GM18868 (cell line): ENCODE results near the gene PLK5.

Experiments used
- ATAC-seq: cut with Tn5 transposase; IDR thresholded peaks from one replicate; pipeline ENCODE4 v1.9.1; 2021; ENCODE audit warnings: mild to moderate bottlenecking, moderate library complexity; ENCODE audit not compliant: unreplicated experiment

PLK5 gene

DNA sequence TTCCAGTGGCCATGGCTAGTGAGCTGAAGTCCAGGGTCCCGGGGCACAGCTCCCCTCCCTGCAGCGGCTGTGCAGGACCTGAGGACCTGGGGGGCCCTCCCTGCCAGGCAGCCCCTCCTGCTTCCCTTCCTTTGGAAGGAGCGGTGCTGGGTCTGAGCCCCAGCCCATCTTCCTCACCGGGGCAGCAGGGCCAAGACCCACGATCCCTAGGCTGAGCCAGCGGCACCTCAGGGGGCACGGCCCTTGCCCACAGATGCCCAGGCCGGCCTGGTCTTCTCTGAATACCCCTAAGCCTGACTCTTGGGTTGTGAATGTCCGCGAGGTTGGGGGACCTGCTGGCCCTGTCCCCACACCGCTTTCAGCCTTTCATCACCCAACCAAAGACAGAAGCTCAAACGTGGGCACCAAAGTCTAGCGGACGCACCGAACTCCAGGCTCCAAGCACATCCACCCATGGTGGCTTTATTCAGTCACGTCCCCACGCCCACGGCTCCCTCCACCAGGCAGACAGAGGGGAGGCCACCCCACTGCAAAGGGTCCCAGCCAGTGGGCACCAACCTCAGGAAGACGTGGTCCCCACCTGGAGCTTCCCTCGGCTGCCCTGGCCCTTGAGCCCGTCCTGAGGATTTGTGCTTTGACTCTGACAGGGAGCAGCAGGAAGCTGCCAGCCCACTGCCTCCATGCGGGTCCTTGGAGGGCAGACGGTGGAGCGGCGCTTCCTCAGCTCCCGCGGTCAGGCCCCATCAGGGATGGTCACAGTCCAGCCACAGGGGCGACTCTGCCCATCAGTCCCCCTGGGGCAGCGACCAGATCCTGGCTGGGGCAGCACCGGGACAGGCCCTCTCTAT lies 52.6 kb downstream of the PLK5 start:
- no peak for ATAC-seq

DNA sequence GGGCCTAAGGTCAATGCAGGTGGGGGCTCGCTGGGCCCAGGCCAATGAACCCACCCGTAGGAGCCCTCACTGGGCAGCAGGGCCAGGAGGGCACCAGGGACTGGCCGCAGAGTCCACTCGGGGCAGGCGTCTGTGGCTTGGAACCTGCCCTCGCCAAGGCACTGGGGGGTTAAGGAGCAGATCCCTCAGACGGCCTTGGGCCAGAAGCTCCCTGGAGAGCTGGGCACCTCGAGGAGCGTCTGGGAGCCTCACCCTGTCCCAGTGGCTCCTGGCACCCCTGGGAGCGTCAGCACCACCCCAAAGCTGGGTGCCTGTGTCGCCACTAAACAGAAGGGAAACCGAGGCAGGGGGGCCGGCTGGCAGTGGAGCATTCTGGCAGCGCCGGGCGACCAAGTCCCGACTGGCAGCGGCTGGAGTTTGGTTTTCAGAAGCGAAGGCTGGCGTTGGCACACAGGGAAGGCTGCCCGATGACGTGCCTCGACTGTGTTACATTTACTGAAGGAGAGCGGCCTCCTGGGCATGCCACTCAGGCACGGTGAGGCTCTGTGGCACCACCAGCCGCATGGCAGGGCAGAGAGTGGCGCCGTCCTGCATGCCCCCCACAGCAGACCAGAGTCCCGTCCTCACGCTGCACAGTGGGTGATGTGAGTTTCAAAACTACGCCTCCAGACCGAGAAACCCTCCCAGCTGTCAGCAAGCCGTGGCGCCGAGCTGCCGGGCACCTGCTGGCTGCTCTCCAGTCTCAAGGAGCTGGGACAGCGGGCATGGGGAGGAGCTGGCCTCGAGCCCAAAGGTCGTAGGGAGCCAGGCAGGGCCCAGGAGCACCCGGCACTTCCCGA lies 53.4 kb downstream of the PLK5 start:
- ATAC-seq: no peak

DNA sequence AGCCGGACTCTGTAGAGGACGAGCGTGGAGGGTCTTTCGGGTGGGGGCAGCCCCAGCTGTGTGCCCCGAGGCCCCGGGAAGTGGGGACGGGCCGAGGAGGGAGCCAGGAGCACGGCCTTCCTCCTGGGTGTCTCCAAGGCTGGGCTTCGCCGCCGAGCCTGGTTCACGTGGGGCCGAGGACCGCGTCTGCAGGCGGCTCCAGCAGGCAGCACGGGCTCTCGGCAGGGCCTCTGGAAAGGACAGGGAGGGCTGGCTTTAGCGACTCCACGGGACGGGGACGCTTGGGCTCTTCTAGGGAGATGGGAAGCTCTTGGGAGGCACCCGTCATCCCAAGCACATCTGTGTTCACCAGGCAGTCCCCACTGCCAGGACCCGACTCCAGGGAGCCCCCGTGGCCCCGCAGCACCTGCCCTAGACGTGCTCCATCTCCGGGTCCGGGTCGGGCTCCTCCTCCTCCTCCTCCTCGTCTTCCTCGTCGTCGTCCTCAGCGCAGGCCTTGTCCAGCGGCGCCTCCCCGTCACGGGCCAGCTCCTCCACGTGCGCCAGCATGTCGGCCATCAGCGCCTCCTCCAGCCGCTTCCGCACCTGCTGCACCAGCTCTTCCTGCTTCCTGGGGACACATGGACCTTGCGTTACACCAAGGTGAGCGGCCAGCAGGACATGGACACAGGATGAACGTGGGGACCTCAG lies 54.2 kb downstream of the PLK5 start:
- ATAC-seq: no peak

DNA sequence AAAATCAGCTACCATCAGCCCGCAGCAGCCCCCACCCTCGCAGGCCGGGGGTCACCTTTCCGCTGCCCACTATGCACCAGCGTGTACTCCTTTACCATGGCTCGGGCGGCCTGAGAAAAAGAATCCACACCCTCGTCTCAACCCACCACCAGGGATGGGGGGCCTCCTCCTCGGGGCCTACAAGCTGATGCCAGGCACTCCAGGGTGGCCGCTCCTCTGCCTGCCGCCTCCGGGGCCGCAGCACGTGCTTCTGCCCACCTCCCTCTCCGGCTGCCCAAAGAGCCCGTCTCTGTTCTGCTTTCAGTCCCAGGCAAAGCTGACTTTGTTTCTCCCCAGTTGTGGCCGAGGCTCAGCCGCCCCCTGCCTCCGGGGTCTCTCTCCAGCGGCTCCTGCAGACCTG lies 55.3 kb downstream of the PLK5 start:
- no peak for ATAC-seq

DNA sequence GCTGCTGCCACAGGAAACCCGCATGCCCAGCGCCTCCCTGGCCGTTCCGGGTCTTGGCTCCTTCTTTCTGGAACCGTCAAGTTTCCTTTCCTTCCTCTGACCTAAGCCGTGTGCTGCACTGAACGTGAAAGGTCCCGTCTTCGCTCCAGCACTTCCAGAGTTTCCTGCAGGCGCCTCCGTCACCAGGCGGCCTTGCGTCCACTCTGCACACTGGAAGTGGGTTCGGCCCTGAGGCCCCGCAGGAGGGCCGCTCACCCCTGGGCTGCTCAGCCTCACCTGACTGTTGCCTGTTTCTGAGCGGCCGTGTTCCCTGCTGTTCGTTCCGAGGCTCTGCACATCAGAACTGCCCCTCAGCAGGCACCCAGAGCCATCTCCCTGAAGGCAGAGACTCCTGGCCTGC lies 56.5 kb downstream of the PLK5 start:
- ATAC-seq: no peak

DNA sequence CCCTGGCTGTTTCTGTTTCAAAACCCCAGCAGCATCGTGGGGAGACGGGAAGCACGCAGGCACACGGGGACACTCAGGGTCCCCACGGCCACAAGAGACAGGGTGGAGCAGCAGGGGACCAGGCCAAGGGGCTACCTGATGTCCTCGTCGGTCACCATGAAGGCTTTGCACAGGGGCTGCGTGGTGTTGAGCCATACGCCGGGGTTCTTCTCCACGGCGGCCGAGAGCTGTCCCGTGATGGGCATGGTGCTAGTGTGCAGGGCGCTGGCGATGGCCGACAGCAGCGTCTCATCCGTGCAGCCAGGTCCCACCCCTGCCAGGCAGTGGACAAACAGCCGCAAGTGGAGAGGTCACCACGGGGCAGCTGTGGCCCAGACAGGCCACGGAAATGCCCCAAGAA lies 57.1 kb downstream of the PLK5 start:
- no peak for ATAC-seq

DNA sequence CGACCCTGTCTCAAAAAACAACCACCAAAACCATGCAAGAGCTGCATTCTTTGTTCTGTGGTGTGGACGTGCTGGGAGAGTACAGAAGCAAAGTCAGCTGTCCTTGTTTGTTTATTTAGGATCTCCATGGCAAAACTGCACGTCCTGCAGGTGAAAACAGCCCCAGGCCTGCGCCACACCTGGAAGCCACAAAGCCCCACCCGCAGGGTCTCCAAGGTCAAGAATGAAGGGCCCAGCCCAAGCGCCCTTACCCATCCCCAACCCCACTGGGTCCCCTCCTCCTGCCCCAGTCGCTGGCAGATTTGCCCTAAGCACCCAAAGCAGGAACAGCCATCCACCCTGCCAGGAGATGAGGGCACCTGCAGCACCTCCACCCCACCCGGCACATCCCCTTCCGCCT lies 58.3 kb downstream of the PLK5 start:
- ATAC-seq: no peak

DNA sequence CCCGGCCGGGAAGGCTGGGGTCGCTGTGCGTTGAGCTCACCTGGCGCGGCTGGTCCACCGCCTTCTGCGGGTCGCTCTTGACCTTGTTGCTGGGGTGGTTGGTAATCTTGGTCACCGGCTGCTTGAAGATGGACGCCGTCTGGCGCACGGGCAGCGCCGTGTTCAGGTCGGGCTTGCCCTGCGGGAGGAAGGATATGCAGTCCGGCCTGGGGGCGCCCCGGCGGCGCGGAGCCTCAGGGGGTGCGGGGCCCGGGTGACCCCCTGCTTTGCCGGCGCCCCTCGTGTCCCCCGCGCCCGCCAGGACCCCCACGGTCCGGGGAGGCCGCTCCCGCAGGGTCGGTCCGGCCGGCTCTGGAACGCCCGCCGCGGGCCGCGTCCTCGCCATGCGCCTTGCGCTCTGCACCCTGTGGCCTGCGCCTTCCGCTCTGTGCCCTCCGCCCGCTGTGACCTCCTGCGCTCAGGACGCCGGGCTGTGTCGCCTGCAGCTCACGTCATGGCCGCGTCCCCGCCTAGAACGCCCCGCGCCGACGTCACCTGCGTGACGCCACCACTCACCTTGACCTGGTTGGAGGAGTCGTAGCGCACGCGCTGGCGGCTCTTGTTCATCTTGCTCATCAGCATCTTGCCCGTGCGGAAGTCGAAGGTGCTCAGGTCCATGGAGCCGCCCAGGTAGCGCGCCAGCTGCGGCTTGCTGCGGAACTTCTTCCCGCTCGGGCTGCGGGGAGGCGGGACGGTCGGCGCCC lies 60.8 kb downstream of the PLK5 start:
- ATAC-seq: no peak

DNA sequence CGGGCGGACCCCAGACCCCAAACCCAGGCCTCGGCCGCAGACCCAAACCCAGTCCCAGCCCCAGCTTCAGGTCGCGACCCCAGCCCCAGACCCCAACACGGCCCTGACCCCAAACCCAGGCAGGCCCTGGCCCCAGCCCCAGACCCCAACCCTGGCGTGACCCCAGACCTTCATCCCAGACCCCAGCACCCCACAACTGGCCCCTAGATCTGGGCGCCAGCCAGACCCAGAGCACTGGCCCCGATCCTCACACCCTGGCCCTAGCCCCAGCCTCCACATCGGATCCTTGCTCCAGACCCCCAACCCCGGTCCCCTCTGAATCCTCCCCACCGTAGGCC lies 61.3 kb downstream of the PLK5 start:
- ATAC-seq: no peak
